Measurements from ENCODE around the gene IER5.
A peak's percentile ranks its signal among the peaks of the same experiment; 100 is the strongest.

DNA sequence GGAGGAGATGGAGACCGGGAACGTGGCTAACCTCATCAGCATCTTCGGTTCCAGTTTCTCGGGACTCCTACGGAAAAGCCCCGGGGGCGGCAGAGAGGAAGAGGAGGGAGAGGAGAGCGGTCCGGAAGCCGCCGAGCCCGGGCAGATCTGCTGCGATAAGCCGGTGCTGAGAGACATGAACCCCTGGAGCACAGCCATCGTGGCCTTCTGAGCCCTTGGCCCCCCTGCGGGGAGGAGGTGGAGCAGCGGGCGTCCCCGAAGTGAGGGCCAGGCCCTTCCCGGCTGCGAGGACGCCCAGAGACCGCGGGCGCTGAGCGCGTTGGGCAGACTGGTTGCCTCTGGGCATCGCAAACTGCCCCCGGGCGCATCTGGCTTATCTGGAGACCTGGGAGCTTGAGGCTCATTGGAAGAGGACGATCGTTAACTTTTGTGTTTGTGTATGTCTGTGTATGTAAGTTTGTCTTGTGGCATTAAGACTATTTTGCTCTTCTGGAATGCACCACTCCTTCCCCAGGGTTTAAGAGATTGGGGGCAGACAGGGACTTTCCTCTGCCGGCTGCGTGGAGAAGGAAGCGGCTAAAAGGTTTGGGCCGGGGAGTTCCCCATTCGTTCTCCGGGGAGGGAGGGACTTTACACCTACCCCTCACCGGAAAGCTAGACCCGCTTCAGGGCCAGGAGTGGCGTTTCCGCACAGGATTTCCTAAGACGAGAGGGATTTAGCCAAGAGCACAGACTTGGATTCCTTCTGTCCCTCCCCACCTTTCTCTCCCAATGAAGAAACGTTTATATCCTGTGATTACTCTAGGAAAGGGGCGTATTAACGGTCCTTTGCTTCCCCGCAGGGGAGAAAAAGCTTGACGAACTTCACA is 1.4 kb downstream of the IER5 start:
- TF ChIP-seq, protein P1, sequence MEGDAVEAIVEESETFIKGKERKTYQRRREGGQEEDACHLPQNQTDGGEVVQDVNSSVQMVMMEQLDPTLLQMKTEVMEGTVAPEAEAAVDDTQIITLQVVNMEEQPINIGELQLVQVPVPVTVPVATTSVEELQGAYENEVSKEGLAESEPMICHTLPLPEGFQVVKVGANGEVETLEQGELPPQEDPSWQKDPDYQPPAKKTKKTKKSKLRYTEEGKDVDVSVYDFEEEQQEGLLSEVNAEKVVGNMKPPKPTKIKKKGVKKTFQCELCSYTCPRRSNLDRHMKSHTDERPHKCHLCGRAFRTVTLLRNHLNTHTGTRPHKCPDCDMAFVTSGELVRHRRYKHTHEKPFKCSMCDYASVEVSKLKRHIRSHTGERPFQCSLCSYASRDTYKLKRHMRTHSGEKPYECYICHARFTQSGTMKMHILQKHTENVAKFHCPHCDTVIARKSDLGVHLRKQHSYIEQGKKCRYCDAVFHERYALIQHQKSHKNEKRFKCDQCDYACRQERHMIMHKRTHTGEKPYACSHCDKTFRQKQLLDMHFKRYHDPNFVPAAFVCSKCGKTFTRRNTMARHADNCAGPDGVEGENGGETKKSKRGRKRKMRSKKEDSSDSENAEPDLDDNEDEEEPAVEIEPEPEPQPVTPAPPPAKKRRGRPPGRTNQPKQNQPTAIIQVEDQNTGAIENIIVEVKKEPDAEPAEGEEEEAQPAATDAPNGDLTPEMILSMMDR (IDR thresholded peaks at IDR 0.05; ENCODE audit: poor library complexity, severe bottlenecking): no peak
- TF ChIP-seq EP300 (conservative IDR thresholded peaks at IDR 0.05; ENCODE audit: poor library complexity, severe bottlenecking) (no peak), POLR2AphosphoS5 (IDR thresholded peaks at IDR 0.05) (peak; percentile 14), SMC3 (conservative IDR thresholded peaks at IDR 0.05; ENCODE audit: poor library complexity) (peak; percentile 23)
